Activated naive CD4-positive, alpha-beta T cell treated with anti-CD3 and anti-CD28 coated beads for 36 hours (primary cell): Measurements from ENCODE around the gene DUS3L. TPM values are rescaled to one million over a fixed set of nuclear protein-coding genes. Genes with fewer than 3 reads are reported as not detected.

Source experiments
- CTCF ChIA-PET: fragments of 350-600 bp; sonication (Branson Sonifier 250); formaldehyde crosslinking; loops from one replicate; lab custom pipeline; 2021; ENCODE audit warnings: antibody characterized with exemption; lab: Charles Lee
- DNase-seq: peaks from one replicate; pipeline ENCODE4 v3.0.0-alpha.2; 2020
- H3K27ac Mint-ChIP-seq: one replicate; pipeline ENCODE4 v1.8.0; 2021; ENCODE audit warnings: mild to moderate bottlenecking, mixed read lengths
- H3K27me3 Mint-ChIP-seq: one replicate; pipeline ENCODE4 v1.8.0; 2021; ENCODE audit warnings: low read depth, mixed read lengths
- H3K36me3 Mint-ChIP-seq: one replicate; pipeline ENCODE4 v1.8.0; 2021; ENCODE audit warnings: low read depth, mixed read lengths
- H3K4me1 Mint-ChIP-seq: one replicate; pipeline ENCODE4 v1.8.0; 2021; ENCODE audit warnings: low read depth, mixed read lengths
- H3K4me3 Mint-ChIP-seq: one replicate; pipeline ENCODE4 v1.8.0; 2021; ENCODE audit warnings: mild to moderate bottlenecking, moderate library complexity, mixed read lengths
- H3K9me3 Mint-ChIP-seq: one replicate; pipeline ENCODE4 v1.8.0; 2021; ENCODE audit warnings: mixed read lengths
- intact Hi-C: fragments of 100-400 bp; cut with micrococcal nuclease; formaldehyde crosslinking; loops from one replicate; pipeline ENCODE4 v1.15.1; 2023
- total RNA-seq, 2 experiments: library from RNA; stranded (reverse); gene quantifications; one replicate each; pipeline ENCODE4 v1.2.3, GENCODE V29; 2021

The DUS3L gene
- total RNA-seq: 10 to 100 TPM; 43.1 to 45.2 TPM

GRCh38 chr19:5790559-5791520, at the start of gene DUS3L:
TSS of gene DUS3L (minus strand) at chr19:5791163. CDS start at chr19:5791141, 22 bp downstream.
- CTCF ChIA-PET: interaction anchor here (0.7 to 2.1 kb wide), 2 partner anchors 13 to 16 kb away, joined by 5 to 16 read pairs; partner anchors contain the start of gene NRTN

GRCh38 chr19:5839065-5840017, 48.4 kb upstream of the DUS3L start, which contains the start of gene FUT6:
TSS of gene FUT6 (minus strand) at chr19:5839702. CDS start at chr19:5832567, 7,135 bp downstream.
- Mint-ChIP-seq H3K27ac (no peak within 1 kb of the TSS), H3K4me1 (no peaks in the 10 kb centered on the region), H3K9me3 (no peaks in the 10 kb centered on the region), H3K27me3 (peaks cover 3% of the 10 kb centered on the region), H3K36me3 (no peaks in the 10 kb centered on the region), H3K4me3 (no peak within 1 kb of the TSS)
- no peak for DNase-seq
- intact Hi-C loops: no loop called here
- CTCF ChIA-PET: no interaction called here

More at GRCh38 chr19:5790559-5791520, at the start of gene DUS3L:
- H3K4me3 Mint-ChIP-seq: peak within 1 kb of the TSS; percentile 100
- intact Hi-C loops: loop anchor here (1.0 to 10.0 kb wide), 12 partner anchors 37 to 1000 kb away; partner anchors contain the start of genes CATSPERD, CLPP, FEM1A and LONP1
- DNase-seq: peak; percentile 98
- H3K9me3 Mint-ChIP-seq: no peaks in the 10 kb centered on the region
- H3K27ac Mint-ChIP-seq: peak within 1 kb of the TSS; percentile 100
- H3K4me1 Mint-ChIP-seq: peaks cover 13% of the 10 kb centered on the region
- H3K27me3 Mint-ChIP-seq: no peaks in the 10 kb centered on the region
- peaks cover 28% of the 10 kb centered on the region for H3K36me3 Mint-ChIP-seq

- CTCF ChIA-PET: no interaction called here
- no peaks in the 10 kb centered on the region for H3K9me3 Mint-ChIP-seq
- no peak overlapping the region for H3K4me3 Mint-ChIP-seq
- intact Hi-C loops: no loop called here
- DNase-seq: no peak
- peaks cover 3% of the 10 kb centered on the region for H3K27me3 Mint-ChIP-seq
- H3K4me1 Mint-ChIP-seq: no peaks in the 10 kb centered on the region
- H3K36me3 Mint-ChIP-seq: no peaks in the 10 kb centered on the region
- H3K27ac Mint-ChIP-seq: no peak overlapping the region
Observed at GRCh38 chr19:5838353-5839064, 47.5 kb upstream of the DUS3L start.

GRCh38 chr19:5837761-5838352, 46.9 kb upstream of the DUS3L start:
- DNase-seq: no peak
- Mint-ChIP-seq H3K27me3 (peaks cover 3% of the 10 kb centered on the region), H3K36me3 (no peaks in the 10 kb centered on the region), H3K27ac (no peak overlapping the region), H3K9me3 (no peaks in the 10 kb centered on the region), H3K4me1 (no peaks in the 10 kb centered on the region), H3K4me3 (no peak overlapping the region)
- intact Hi-C loops: no loop called here
- CTCF ChIA-PET: no interaction called here

GRCh38 chr19:5832527-5833216, 41.7 kb upstream of the DUS3L start:
- H3K36me3 Mint-ChIP-seq: no peaks in the 10 kb centered on the region
- H3K27me3 Mint-ChIP-seq: no peaks in the 10 kb centered on the region
- no peak overlapping the region for H3K27ac Mint-ChIP-seq
- DNase-seq: no peak
- intact Hi-C loops: no loop called here
- no peaks in the 10 kb centered on the region for H3K9me3 Mint-ChIP-seq
- CTCF ChIA-PET: interaction anchor here (0.6 kb wide), 2 partner anchors 21 to 29 kb away, joined by 3 to 5 read pairs; no protein-coding TSS in a partner anchor
- no peak overlapping the region for H3K4me3 Mint-ChIP-seq
- peaks cover 1% of the 10 kb centered on the region for H3K4me1 Mint-ChIP-seq

- Mint-ChIP-seq H3K27ac (no peak overlapping the region), H3K27me3 (no peaks in the 10 kb centered on the region), H3K4me1 (peaks cover 4% of the 10 kb centered on the region), H3K36me3 (no peaks in the 10 kb centered on the region), H3K9me3 (no peaks in the 10 kb centered on the region), H3K4me3 (no peak overlapping the region)
- intact Hi-C loops: no loop called here
- no peak for DNase-seq
- CTCF ChIA-PET: no interaction called here
Observed at GRCh38 chr19:5832061-5832460, 41.1 kb upstream of the DUS3L start.

GRCh38 chr19:5831159-5831558, 40.2 kb upstream of the DUS3L start:
- no peak overlapping the region for H3K4me3 Mint-ChIP-seq
- CTCF ChIA-PET: interaction anchor here (1.3 kb wide), 1 partner anchor 62 kb away, joined by 3 read pairs; no protein-coding TSS in a partner anchor
- no peaks in the 10 kb centered on the region for H3K9me3 Mint-ChIP-seq
- H3K27ac Mint-ChIP-seq: no peak overlapping the region
- H3K4me1 Mint-ChIP-seq: peaks cover 9% of the 10 kb centered on the region
- DNase-seq: no peak
- H3K27me3 Mint-ChIP-seq: no peaks in the 10 kb centered on the region
- intact Hi-C loops: no loop called here
- H3K36me3 Mint-ChIP-seq: no peaks in the 10 kb centered on the region

- no peak for DNase-seq
- Mint-ChIP-seq H3K27me3 (no peaks in the 10 kb centered on the region), H3K4me1 (peaks cover 9% of the 10 kb centered on the region), H3K36me3 (no peaks in the 10 kb centered on the region), H3K9me3 (no peaks in the 10 kb centered on the region), H3K27ac (peak overlapping the region; percentile 30), H3K4me3 (peak overlapping the region; percentile 57)
- intact Hi-C loops: loop anchor here (5.0 kb wide), 2 partner anchors 123 to 943 kb away; partner anchors contain the start of gene VAV1
- CTCF ChIA-PET: interaction anchor here (1.6 to 3.5 kb wide), 3 partner anchors 25 to 138 kb away, joined by 3 to 32 read pairs (median 8); partner anchors contain the start of gene NRTN
Observed at GRCh38 chr19:5829567-5830310, 38.8 kb upstream of the DUS3L start.

GRCh38 chr19:5828661-5829566, 38.0 kb upstream of the DUS3L start:
- intact Hi-C loops: loop anchor here (1.0 to 5.0 kb wide), 6 partner anchors 25 to 943 kb away; partner anchors contain the start of genes DUS3L, SAFB2, VAV1 and VMAC
- Mint-ChIP-seq H3K27me3 (no peaks in the 10 kb centered on the region), H3K36me3 (no peaks in the 10 kb centered on the region), H3K27ac (peak overlapping the region; percentile 96), H3K4me3 (peak overlapping the region; percentile 99), H3K9me3 (no peaks in the 10 kb centered on the region), H3K4me1 (peaks cover 9% of the 10 kb centered on the region)
- CTCF ChIA-PET: interaction anchor here (0.6 to 3.5 kb wide), 7 partner anchors 19 to 269 kb away, joined by 3 to 32 read pairs (median 6); partner anchors contain the start of genes NDUFA11 and NRTN
- peak; percentile 32 for DNase-seq
